Measurements from ENCODE around the gene NRF1.
A peak's percentile ranks its signal among the peaks of the same experiment; 100 is the strongest.
"Not testable (repeated sequence)": the region's sequence is repeated elsewhere in the genome, so short reads cannot be mapped to it uniquely, and the experiment has no call there.

Gene NRF1

DNA sequence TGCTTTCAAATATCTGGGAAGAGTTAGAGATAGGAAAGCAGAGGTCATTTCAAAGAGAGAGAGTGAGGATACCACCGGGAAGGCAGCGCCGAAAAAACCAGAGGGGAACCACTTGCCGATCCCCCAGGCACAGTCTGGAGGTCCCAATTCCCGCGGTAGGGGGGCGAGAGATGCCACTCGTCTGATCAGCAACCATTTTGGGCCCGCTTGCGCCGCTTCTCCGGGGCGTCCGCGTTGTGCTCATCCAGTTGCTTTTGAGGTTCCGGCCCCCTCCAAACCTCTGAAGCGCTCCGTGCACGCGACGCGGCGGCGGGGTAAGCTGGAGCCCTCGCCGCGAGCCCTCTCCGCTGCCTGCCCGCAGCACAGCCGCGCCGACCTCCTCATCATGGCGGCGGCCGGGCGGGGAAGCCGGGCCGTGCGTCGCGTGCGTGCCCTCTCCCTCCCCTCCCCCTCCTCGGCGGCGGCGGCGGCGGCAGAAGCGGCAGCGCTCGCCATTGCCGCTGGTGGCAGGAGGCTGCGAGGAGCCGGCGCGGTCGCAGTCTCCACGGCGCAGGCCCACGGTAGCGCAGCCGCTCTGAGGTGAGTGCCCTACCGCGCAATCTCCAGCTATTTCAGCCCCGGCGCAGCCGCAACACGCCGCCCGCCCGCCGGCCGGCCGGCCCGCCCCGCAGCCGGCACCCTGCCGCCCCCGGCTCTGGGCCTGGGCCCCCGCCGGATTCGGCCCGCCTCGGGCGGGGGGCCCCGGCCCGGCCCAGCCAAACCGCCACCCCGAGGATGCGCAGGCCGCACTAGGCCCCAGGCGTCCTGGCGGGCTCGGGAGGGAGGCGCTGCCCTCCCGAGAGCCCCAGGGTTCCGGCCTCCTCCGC, at the start of gene NRF1:
Gene NRF1 (plus strand): TSS at position 475 of the 866 bp plus-strand sequence. CDS start 45,632 bp downstream, outside the sequence.
- peak in 1 of 2 experiments; percentile 47 for DNase-seq

GRCh38 chr7:129566323-129566722, 45.2 kb upstream of the NRF1 start:
- not testable (repeated sequence) for DNase-seq

DNA sequence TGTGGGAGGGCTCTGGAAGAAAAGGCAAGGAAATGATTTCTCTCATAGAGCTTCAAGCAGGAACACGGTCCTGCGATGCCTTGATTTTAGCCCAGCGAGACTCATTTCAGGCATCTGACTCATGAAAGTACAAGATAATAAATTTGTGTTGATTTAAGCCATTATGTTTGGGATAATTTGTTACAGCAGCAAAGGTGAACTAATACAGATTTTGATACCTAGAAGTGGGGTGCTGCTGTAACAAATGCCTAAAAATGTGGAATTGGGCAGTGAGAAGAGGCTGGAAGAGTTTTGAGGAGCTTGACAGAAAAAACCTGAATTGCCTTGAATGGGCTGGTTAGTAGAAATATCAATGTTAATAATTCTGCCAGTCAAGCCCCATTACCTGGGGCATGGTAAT, 44.1 kb upstream of the NRF1 start:
- DNase-seq, result no peak

DNA sequence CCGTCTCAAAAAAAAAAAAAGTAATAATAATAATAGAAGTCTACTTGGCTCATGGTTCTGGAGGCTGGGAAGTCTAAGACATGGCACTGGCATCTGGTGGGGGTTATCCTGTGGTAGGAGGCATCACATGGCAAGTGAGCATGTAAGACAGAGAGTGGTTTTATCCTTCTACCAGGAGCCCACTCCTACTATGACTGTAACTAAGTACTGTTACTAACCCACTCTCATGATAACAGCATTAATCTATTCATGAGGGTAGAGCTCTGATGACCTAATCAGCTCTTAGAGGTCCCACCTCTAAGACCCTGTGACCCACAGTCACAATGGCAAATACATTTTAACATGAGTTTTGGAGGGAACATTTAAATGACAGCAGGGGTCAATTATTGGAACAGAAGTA, 43.3 kb upstream of the NRF1 start:
- no peak for DNase-seq

DNA sequence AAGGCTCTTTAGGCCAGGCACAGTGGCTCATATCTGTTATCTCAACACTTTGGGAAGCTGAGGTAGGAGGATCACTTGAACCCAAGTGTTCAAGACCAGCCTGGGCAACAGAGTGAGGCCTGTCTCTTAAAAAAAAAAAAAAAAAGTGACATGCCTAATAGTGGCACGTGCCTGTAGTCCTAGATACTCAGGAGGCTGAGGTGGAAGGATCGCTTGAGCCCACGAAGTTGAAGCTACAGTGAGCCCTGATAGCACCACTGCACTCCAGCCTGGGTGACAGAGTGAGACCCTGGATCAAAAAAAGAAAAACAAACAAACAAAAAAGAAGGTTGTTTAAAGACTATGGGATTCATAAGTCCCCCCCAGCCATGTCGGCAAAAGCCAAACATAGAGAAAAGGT, 42.2 kb upstream of the NRF1 start:
- no peak for DNase-seq

GRCh38 chr7:129569811-129570215, 41.7 kb upstream of the NRF1 start:
- no peak for DNase-seq

- DNase-seq, result no peak
Measured at GRCh38 chr7:129571201-129571600, 40.3 kb upstream of the NRF1 start.

DNA sequence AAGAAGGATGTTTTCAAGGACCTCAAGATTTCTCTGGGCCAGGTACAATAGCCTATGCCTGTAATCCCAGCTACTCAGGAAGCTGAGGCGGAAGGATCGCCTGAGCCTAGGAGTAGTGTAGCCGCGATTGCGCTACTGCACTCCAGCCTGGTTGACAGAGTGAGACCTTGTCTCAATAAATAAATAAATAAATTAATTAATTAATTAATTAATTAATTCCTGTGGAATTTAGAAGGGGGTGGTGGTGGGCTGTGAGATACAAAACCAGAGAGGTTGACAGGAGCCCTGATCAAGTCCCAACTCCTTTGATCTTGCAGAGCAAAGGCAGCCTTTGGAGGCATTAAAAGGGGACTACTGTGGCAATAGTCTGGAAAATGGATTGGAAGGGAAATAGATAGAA, 39.3 kb upstream of the NRF1 start:
- DNase-seq, result no peak

- no peak for DNase-seq
Measured at GRCh38 chr7:129574487-129574886, 37.0 kb upstream of the NRF1 start.

DNA sequence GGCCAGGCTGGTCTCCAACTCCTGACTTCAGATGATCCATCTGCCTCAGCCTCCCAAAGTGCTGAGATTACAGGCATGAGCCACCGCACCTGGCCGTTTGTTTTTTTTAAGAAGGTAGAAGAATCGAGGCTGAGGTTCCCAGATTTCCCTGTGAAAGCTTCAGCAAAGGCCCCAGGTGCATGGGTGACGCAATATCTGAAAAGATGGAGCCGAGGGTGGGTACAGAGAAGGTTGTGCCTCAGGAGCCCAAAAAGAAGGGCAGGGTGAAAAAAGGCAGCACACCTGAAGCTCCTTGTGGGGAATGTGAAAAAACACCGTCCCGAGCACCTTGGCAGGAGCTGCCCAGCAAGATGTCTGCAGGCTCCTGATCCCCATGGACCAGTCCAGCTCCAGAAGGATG, 35.8 kb upstream of the NRF1 start:
- no peak for DNase-seq

DNA sequence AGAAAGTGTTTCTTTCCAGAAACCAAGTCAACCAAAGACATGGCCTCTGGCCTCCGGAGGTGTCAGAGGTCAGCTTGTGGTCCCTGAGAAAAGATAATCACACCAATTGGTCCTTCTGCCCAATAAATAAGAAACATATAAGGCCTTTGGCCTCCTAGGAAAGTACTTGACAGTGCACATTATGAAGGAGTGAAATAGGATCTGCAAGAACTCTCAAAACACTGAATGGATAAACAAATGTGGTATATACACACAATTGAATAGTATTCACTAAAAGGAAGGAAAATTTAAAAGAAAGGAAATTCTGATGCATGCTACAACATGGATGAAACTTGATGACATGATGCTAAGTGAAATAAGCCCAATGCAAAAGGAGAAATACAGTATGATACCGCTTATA, 35.4 kb upstream of the NRF1 start:
- no peak for DNase-seq

GRCh38 chr7:129578829-129579228, 32.7 kb upstream of the NRF1 start:
- no peak for DNase-seq

DNA sequence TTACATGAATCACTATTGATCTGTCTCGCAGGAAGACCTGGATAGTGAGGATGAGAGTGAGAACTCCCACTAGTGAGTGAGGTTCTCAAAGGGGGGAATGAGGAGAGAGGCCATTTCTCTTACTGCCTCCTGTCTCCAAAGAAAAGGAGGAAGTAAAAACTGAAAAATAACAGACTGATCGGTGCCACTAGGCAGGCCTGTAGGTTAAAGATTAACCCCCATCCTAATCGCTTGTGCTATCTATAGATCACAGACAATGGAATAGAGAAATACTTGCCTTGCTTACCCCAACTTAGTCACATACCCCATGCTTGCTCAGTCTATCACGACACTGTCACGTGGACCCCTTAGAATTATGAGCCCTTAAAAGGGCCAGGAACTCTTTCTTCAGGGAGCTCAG, 25.3 kb upstream of the NRF1 start:
- not testable (repeated sequence) for DNase-seq

DNA sequence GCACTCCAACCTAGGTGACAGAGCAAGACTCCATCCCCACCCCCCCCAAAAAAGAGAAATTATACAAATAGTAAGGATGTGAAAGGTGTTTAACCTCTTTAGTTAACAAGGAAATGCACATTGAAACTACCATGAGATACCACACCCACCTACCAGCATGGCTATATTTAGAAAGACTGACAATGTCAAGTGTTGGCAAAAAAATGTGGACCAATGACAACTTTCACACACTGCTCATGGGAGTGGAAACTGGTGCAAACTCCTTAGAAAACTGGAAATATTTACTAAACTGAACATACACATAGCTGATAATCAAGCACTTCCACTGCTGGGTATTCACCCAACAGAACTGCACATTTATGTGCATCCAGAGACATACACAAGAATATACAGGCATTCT, 23.3 kb upstream of the NRF1 start:
- DNase-seq, result no peak

DNA sequence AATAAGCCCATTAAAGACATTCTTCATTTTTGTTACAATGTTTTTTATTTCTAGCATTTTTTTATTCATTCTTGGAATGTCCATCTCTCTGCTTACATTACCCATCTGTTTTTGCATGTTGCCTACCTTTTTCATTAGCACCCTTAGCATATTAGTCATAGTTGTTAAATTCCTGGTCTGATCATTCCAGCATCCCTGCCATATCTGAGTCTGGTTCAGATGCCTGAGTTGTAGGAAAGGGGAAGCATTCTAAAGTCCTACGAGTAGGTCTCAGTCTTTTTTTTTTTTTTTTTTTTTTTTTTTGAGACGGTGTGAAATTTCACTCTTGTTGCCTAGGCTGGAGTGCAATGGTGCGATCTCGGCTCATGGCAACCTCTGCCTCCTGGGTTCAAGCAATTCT, 19.7 kb upstream of the NRF1 start:
- no peak for DNase-seq

- not testable (repeated sequence) for DNase-seq
Measured at GRCh38 chr7:129596386-129596785, 15.1 kb upstream of the NRF1 start.

DNA sequence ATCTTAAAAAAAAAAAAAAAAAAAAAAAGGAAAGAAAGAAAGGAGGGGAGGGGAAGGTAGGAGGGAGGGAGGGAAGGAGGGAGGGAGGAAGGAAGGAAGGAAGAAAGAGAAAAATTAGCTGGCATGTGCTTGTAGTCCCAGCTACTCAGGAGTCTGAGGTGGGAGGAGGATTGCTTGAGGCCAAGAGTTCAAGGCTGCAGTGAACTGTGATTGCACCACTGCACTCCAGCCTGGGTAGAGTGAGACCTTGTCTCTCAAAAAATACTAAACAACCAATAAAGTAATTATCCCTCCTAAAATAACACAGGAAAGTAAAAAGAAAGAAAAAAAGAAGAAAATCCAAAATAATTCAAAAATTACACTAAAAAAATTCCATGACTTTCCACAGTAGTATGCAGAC, 13.8 kb upstream of the NRF1 start:
- no peak for DNase-seq

DNA sequence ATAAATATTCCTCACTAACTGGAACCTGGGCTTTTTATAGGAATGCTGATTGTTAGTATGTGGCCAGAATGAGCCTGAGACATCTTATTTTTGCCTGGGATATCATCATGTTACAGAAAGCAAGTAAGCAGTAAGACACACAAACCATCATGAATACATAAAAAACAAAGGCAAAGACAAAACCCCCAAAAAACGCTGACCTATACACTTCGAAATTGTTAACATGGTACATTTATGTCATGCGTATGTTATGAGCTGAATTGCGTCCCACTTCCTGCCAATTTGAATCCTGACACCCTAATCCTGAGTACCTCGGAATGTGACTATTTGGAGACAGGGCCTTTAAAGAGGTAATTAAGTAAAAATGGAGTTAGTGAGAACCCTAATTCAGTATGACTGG, 12.3 kb upstream of the NRF1 start:
- DNase-seq, result no peak

- DNase-seq, result not testable (repeated sequence)
Measured at GRCh38 chr7:129603594-129603993, 7.9 kb upstream of the NRF1 start.

GRCh38 chr7:129604021-129604420, 7.5 kb upstream of the NRF1 start:
- not testable (repeated sequence) for DNase-seq

DNA sequence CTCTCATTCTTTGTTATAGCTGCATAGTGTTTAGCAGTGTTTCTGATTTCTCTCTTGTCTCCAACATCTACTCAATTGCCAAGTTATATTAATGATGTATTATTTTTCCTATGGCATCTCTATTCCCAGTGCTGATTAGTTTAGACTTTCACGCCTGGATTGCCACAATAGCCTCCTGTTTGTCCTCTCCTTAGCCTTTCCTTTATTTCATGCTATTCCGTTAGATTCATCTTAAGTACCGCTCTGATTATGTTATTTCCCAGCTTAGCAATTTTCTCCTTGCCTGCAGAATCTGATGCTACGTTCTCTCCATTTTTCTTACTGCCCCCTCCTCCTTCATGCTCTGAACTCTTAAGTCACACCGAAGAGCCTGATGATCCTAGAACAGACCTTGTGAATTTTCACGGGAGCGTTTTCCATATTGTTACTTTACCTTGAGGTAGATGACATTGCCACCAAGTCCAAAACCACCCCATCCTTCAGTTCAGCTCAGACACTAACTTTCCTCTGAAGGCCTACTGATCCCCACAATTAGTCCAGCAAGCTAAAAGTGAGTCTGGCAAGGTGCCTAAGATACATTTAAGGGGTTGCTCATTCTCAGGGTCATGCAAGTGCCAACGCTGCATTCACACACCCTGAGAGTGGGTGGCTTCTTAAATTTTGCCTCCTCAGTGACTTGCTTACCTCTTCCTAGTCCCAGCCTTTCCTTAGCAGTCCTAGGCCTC, 6.6 kb upstream of the NRF1 start:
- DNase-seq, result no peak

DNA sequence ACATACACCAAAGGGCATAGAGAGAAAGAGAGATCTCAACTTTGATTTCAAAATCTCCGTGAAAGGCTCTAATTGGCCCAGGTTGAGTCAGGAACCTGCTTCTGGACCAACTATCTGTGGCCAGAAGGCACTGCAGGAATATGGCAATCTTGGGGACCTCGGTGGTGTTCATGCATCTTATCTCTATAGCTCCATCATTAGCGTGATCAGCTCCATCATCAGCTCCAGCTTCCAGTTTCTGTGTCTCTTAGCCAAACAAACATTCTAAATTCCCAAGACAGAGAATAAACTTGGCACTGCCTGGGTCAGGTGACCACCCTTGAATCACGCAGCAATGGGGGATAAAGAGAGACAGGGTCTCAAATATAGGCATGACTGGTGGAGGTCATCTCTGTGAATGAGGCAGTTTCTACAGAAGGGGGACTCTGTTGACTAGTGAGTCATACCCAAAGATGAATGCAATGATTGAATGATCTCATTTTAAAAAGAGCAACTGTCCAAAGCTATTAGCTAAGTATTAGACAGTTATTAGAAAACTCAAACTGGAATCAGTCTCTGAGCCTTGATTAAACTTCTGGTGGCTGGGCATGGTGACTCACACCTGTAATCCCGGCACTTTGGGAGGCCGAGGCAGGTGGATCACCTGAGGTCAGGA, 5.4 kb upstream of the NRF1 start:
- no peak for DNase-seq

GRCh38 chr7:129606803-129607202, 4.7 kb upstream of the NRF1 start:
- DNase-seq, result no peak
